GM12878 (cell line): Measurements from ENCODE around the gene TFF1.

Experiments
- ASH2L ChIP-seq: fragments of 300-600, 200-600 bp; sonication (generic); IDR thresholded peaks from 2 replicates; pipeline ENCODE4 v1.6.1; 2017; ENCODE audit warnings: low read depth, mild to moderate bottlenecking, borderline replicate concordance
- CREB1 ChIP-seq: IDR thresholded peaks from 2 replicates; pipeline ENCODE4 v1.6.1; 2012; ENCODE audit warnings: low read depth, mild to moderate bottlenecking, inconsistent platforms
- NBN ChIP-seq: fragments of 450-650 bp; IDR thresholded peaks from 2 replicates; pipeline ENCODE4 v1.6.1; 2016
- POLR2A ChIP-seq: IDR thresholded peaks from 2 replicates; pipeline ENCODE4 v1.6.1; 2011; ENCODE audit warnings: low read depth, mild to moderate bottlenecking, low read length
- RFX5 ChIP-seq: IDR thresholded peaks from 2 replicates; pipeline ENCODE4 v1.6.1; 2011; ENCODE audit warnings: low read depth, low read length, improper control_type of control experiment
- SIN3A ChIP-seq: IDR thresholded peaks from 2 replicates; pipeline ENCODE4 v1.6.1; 2012; ENCODE audit warnings: low read depth, low read length, improper control_type of control experiment
- TF ChIP-seq, protein P1 (sequence below), 3 experiments: IDR thresholded peaks in 2 of 3; conservative IDR thresholded peaks in 1 of 3; 2 replicates each; pipeline ENCODE4 v1.5.1; 2011; ENCODE audit warnings: low read depth in 3 of 3, low read length in 3 of 3, mild to moderate bottlenecking in 3 of 3, control low read depth in 2 of 3, moderate library complexity in 2 of 3, inconsistent platforms in 1 of 3, mixed read lengths in 1 of 3; ENCODE audit not compliant: control insufficient read depth in 2 of 3, insufficient read depth in 1 of 3; ENCODE audit errors: extremely low read depth in 1 of 3
- TF ChIP-seq, protein P2 (sequence below): fragments of 450-650 bp; IDR thresholded peaks from 2 replicates; pipeline ENCODE4 v1.6.1; 2016; ENCODE audit warnings: mild to moderate bottlenecking, moderate library complexity, borderline replicate concordance

DNA sequence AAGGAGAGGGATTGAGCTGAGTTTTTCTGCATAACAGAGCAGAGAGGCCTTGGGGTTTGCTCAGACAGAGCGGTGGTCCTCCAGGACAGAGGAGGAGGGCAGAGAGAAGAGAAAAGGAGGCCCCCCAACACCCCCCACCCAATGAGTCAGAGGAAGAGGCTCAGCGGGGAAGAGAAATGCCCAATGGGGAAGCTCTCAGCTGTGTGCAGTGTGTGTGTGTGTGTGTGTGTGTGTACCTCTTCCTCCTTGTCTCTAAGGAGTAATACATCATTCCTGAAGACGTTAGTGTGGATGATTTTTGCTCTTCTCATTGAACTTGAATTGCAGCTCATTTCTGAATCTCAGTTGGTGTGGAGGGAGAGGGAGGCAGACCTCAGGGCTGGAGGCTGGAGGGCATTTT lies 20.8 kb upstream of the TFF1 start:
- TF ChIP-seq SIN3A = no peak
- TF ChIP-seq RFX5 = no peak
- TF ChIP-seq POLR2A = no peak
- TF ChIP-seq NBN = no peak
- TF ChIP-seq, protein P1, sequence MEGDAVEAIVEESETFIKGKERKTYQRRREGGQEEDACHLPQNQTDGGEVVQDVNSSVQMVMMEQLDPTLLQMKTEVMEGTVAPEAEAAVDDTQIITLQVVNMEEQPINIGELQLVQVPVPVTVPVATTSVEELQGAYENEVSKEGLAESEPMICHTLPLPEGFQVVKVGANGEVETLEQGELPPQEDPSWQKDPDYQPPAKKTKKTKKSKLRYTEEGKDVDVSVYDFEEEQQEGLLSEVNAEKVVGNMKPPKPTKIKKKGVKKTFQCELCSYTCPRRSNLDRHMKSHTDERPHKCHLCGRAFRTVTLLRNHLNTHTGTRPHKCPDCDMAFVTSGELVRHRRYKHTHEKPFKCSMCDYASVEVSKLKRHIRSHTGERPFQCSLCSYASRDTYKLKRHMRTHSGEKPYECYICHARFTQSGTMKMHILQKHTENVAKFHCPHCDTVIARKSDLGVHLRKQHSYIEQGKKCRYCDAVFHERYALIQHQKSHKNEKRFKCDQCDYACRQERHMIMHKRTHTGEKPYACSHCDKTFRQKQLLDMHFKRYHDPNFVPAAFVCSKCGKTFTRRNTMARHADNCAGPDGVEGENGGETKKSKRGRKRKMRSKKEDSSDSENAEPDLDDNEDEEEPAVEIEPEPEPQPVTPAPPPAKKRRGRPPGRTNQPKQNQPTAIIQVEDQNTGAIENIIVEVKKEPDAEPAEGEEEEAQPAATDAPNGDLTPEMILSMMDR (IDR thresholded peaks at IDR 0.05 in 2 of 3, conservative IDR thresholded peaks at IDR 0.05 in 1 of 3; ENCODE audit: control insufficient read depth in 2 of 3, extremely low read depth in 1 of 3, insufficient read depth in 1 of 3, low read depth in 3 of 3, low read length in 3 of 3) = no peak
- TF ChIP-seq, protein P2, sequence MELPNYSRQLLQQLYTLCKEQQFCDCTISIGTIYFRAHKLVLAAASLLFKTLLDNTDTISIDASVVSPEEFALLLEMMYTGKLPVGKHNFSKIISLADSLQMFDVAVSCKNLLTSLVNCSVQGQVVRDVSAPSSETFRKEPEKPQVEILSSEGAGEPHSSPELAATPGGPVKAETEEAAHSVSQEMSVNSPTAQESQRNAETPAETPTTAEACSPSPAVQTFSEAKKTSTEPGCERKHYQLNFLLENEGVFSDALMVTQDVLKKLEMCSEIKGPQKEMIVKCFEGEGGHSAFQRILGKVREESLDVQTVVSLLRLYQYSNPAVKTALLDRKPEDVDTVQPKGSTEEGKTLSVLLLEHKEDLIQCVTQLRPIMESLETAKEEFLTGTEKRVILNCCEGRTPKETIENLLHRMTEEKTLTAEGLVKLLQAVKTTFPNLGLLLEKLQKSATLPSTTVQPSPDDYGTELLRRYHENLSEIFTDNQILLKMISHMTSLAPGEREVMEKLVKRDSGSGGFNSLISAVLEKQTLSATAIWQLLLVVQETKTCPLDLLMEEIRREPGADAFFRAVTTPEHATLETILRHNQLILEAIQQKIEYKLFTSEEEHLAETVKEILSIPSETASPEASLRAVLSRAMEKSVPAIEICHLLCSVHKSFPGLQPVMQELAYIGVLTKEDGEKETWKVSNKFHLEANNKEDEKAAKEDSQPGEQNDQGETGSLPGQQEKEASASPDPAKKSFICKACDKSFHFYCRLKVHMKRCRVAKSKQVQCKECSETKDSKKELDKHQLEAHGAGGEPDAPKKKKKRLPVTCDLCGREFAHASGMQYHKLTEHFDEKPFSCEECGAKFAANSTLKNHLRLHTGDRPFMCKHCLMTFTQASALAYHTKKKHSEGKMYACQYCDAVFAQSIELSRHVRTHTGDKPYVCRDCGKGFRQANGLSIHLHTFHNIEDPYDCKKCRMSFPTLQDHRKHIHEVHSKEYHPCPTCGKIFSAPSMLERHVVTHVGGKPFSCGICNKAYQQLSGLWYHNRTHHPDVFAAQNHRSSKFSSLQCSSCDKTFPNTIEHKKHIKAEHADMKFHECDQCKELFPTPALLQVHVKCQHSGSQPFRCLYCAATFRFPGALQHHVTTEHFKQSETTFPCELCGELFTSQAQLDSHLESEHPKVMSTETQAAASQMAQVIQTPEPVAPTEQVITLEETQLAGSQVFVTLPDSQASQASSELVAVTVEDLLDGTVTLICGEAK = no peak
- no peak for TF ChIP-seq ASH2L
- TF ChIP-seq CREB1 = no peak
